ENCODE results near the gene VPS8. TPM values are rescaled to one million over a fixed set of nuclear protein-coding genes. Genes with fewer than 3 reads are reported as not detected.
A peak's percentile ranks its signal among the peaks of the same experiment; 100 is the strongest.

The VPS8 gene
- total and polyA plus RNA-seq, 2 of the 13 experiments (the other 11 are each of a cell fraction or from before 2014, with no cell fraction given): 14.2 to 35.1 TPM

DNA sequence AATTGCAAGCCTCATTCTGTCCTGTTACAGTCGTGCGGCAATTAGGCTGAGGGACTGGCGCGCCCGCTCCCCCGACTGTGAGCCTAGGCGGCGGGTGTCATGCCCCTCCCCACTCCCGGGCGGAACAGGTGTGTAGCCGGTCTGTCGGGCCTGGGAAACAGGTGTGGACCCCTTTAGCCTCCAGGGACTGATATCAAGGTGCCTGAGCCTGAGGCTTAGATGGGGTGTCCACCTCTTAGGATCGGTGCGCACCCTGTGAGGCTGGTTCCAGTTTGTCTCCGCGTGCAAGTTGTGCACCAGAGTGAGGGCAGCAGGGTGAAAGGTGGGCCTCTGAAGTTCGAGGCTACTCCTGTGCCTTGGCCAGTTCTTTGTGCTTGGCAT is 686 bp downstream of the VPS8 start (continued):
- TF ChIP-seq ZNF512B (CRISPR knock-in tag; IDR thresholded peaks at IDR 0.05; ENCODE audit: borderline replicate concordance): no peak

GRCh38 chr3:184813357-184813756 is 1.4 kb downstream of the VPS8 start:
- no peak for ATAC-seq
- H3K9me3 ChIP-seq (ENCODE audit: low read length): no peaks in the 10 kb centered on the region
- peaks cover 26% of the 10 kb centered on the region for H3K4me1 ChIP-seq (ENCODE audit: insufficient read depth, low read length)
- ChIA-PET POLR2A (no interaction called here), CTCF (ENCODE audit: low intra/inter-chr PET ratio, low total read pairs) (no interaction called here)
- no peaks in the 10 kb centered on the region for H4K20me1 ChIP-seq (ENCODE audit: insufficient read depth, low read length)
- H3K27ac ChIP-seq (ENCODE audit: extremely low read length, insufficient read depth, low read length): no peak overlapping the region
- peak overlapping the region in 2 of 3 experiments; percentile 78 to 86; a peak in 3 of 6 replicates for H3K4me3 ChIP-seq (replicated peaks in 1 of 3; ENCODE audit: insufficient read depth in 1 of 3, low read depth in 2 of 3, low read length in 3 of 3)
- WGBS (ENCODE audit: low lambda C conversion rate): 69% methylated on average over 3 of the region's 3 CpGs
- no TSS peak for BruUV-seq (replicated peaks)
- intact Hi-C loops (cut with micrococcal nuclease; ENCODE audit: unreplicated experiment) (no loop called here), in situ Hi-C loops (cut with HindIII; ENCODE audit: extremely low pct_ligation_motif_present, low pct_unique_long_range_greater_than_20kb) (no loop called here)
- peak overlapping the region; percentile 89 for H3K4me2 ChIP-seq (ENCODE audit: low read depth, low read length)
- H3K36me3 ChIP-seq (replicated peaks in 1 of 2; ENCODE audit: control insufficient read depth in 1 of 2, insufficient read depth in 2 of 2, low read length in 2 of 2): no peaks in the 10 kb centered on the region; a peak in 1 of 5 replicates
- no peaks in the 10 kb centered on the region; a peak in 1 of 5 replicates for H3K27me3 ChIP-seq (ENCODE audit: control insufficient read depth in 1 of 2, insufficient read depth in 2 of 2, low read length in 2 of 2)
- H2AFZ ChIP-seq (ENCODE audit: low read length): no peak overlapping the region
- peak overlapping the region; percentile 77; the same call in 1 of the 2 replicates for H3K9ac ChIP-seq (ENCODE audit: insufficient read depth, low read depth, low read length)
- no peak for TF ChIP-seq ZNF180 (CRISPR knock-in tag; IDR thresholded peaks at IDR 0.05; ENCODE audit: borderline replicate concordance, low read depth)
- DNase-seq (ENCODE audit: low spot score): no peak
- no peak for FAIRE-seq
- H3K79me2 ChIP-seq (ENCODE audit: insufficient read depth, low read length): peaks cover 9% of the 10 kb centered on the region

GRCh38 chr3:184814214-184814613 is 2.2 kb downstream of the VPS8 start:
- H3K4me1 ChIP-seq (ENCODE audit: insufficient read depth, low read length): peaks cover 24% of the 10 kb centered on the region
- H3K27ac ChIP-seq (ENCODE audit: extremely low read length, insufficient read depth, low read length): no peak overlapping the region
- H3K79me2 ChIP-seq (ENCODE audit: insufficient read depth, low read length): peaks cover 9% of the 10 kb centered on the region
- in situ Hi-C loops (cut with HindIII; ENCODE audit: extremely low pct_ligation_motif_present, low pct_unique_long_range_greater_than_20kb) (no loop called here), intact Hi-C loops (cut with micrococcal nuclease; ENCODE audit: unreplicated experiment) (no loop called here)
- no peaks in the 10 kb centered on the region; a peak in 1 of 5 replicates for H3K36me3 ChIP-seq (replicated peaks in 1 of 2; ENCODE audit: control insufficient read depth in 1 of 2, insufficient read depth in 2 of 2, low read length in 2 of 2)
- H3K9ac ChIP-seq (ENCODE audit: insufficient read depth, low read depth, low read length): no peak overlapping the region
- FAIRE-seq (no peak), ATAC-seq (no peak), DNase-seq (ENCODE audit: low spot score) (no peak)
- BruUV-seq (replicated peaks): no TSS peak
- H3K4me3 ChIP-seq (replicated peaks in 1 of 3; ENCODE audit: insufficient read depth in 1 of 3, low read depth in 2 of 3, low read length in 3 of 3): no peak overlapping the region
- POLR2A ChIA-PET: no interaction called here
- H3K4me2 ChIP-seq (ENCODE audit: low read depth, low read length): no peak overlapping the region
- H3K27me3 ChIP-seq (ENCODE audit: control insufficient read depth in 1 of 2, insufficient read depth in 2 of 2, low read length in 2 of 2): no peaks in the 10 kb centered on the region; a peak in 1 of 5 replicates
- H4K20me1 ChIP-seq (ENCODE audit: insufficient read depth, low read length): no peaks in the 10 kb centered on the region
- CTCF ChIA-PET (ENCODE audit: low intra/inter-chr PET ratio, low total read pairs): no interaction called here
- no peaks in the 10 kb centered on the region for H3K9me3 ChIP-seq (ENCODE audit: low read length)
- H2AFZ ChIP-seq (ENCODE audit: low read length): no peak overlapping the region
- TF ChIP-seq MBNL3 (CRISPR knock-in tag; conservative IDR thresholded peaks at IDR 0.05) (no peak), NR2F1 (CRISPR knock-in tag; IDR thresholded peaks at IDR 0.05) (no peak), STAT5B (CRISPR knock-in tag; IDR thresholded peaks at IDR 0.05) (no peak), ZBTB3 (CRISPR knock-in tag; IDR thresholded peaks at IDR 0.05; ENCODE audit: borderline replicate concordance, low read depth) (no peak), KAT8 (CRISPR knock-in tag; IDR thresholded peaks at IDR 0.05) (no peak)
- TF ChIP-seq, protein P1, sequence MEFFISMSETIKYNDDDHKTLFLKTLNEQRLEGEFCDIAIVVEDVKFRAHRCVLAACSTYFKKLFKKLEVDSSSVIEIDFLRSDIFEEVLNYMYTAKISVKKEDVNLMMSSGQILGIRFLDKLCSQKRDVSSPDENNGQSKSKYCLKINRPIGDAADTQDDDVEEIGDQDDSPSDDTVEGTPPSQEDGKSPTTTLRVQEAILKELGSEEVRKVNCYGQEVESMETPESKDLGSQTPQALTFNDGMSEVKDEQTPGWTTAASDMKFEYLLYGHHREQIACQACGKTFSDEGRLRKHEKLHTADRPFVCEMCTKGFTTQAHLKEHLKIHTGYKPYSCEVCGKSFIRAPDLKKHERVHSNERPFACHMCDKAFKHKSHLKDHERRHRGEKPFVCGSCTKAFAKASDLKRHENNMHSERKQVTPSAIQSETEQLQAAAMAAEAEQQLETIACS (CRISPR knock-in tag; IDR thresholded peaks at IDR 0.05): no peak
- TF ChIP-seq, protein P2, sequence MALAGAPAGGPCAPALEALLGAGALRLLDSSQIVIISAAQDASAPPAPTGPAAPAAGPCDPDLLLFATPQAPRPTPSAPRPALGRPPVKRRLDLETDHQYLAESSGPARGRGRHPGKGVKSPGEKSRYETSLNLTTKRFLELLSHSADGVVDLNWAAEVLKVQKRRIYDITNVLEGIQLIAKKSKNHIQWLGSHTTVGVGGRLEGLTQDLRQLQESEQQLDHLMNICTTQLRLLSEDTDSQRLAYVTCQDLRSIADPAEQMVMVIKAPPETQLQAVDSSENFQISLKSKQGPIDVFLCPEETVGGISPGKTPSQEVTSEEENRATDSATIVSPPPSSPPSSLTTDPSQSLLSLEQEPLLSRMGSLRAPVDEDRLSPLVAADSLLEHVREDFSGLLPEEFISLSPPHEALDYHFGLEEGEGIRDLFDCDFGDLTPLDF (CRISPR knock-in tag; IDR thresholded peaks at IDR 0.05): no peak
- TF ChIP-seq, protein P3, sequence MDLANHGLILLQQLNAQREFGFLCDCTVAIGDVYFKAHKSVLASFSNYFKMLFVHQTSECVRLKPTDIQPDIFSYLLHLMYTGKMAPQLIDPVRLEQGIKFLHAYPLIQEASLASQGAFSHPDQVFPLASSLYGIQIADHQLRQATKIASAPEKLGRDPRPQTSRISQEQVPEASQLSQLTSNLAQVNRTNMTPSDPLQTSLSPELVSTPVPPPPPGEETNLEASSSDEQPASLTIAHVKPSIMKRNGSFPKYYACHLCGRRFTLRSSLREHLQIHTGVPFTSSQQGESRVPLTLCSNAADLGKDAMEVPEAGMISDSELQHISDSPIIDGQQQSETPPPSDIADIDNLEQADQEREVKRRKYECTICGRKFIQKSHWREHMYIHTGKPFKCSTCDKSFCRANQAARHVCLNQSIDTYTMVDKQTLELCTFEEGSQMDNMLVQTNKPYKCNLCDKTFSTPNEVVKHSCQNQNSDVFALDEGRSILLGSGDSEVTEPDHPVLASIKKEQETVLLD (CRISPR knock-in tag; IDR thresholded peaks at IDR 0.05; ENCODE audit: low read depth): no peak

Data from HepG2 (cell line).